Right atrium auricular region (tissue), 2 donors: ENCODE results near the gene MAGI2. TPM values are rescaled to one million over a fixed set of nuclear protein-coding genes. Genes with fewer than 3 reads are reported as not detected.

Experiments
- DNase-seq: peaks from one replicate; pipeline ENCODE4 v3.0.0-alpha.2; 2019; ENCODE audit warnings: low spot score
- H3K27ac ChIP-seq, 2 donors: fragments of 200-600 bp; sonication (generic); 1 replicate in 1 of 2; 2 replicates in 1 of 2; pipeline ENCODE4 v1.5.1; 2016 to 2019
- H3K27me3 ChIP-seq, 2 donors: fragments of 200-600 bp; sonication (generic); one replicate each; pipeline versions ENCODE4 v1.5.1 to v1.6.0; 2017 to 2019
- H3K36me3 ChIP-seq: fragments of 200-600 bp; sonication (generic); one replicate; pipeline ENCODE4 v1.5.1; 2016
- H3K4me1 ChIP-seq, 2 donors: fragments of 200-600 bp; sonication (generic); one replicate each; pipeline versions ENCODE4 v1.5.1 to v1.6.0; 2017 to 2019
- H3K4me3 ChIP-seq, 2 donors: fragments of 200-600 bp; sonication (generic); 1 replicate in 1 of 2; 2 replicates in 1 of 2; pipeline ENCODE4 v1.5.1; 2017 to 2019; ENCODE audit warnings: mild to moderate bottlenecking in 1 of 2, moderate library complexity in 1 of 2
- H3K9me3 ChIP-seq, 2 donors: fragments of 200-600 bp; sonication (generic); one replicate each; pipeline ENCODE4 v1.5.1; 2019
- total RNA-seq, 2 donors: library from RNA; depleted of rRNA; stranded (reverse); fragments of >200 nt; gene quantifications; one replicate each; pipeline ENCODE4 v1.1.0, GENCODE V29; 2016
- TF ChIP-seq, protein P1 (sequence below), 2 donors: fragments of 200-600 bp; sonication (generic); IDR thresholded peaks; one replicate each; pipeline ENCODE4 v1.5.1; 2019; ENCODE audit warnings: antibody characterized with exemption in 2 of 2

Gene MAGI2
- total RNA-seq, 2 donors from 2014 or later, result 5.9 to 6.0 TPM

DNA sequence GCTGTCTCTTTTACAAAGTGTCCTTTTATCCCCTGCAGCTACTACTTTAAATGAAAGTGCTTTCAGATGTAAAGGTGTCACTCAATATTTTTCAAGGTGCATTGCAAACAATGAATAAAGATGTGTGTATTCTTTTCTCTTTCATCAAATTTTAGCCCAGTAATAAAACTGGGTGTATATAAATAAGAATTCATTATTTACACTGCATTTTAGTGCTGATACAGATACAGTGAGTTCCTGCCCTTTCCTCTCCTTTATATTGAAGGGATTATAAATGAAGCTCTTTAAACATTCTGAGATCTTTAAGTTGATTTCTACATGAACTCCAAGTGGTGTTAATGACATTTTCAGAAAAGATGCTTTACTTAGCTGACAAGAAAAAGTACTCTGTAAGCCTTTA lies 1137.4 kb downstream of the MAGI2 start:
- Histone ChIP-seq H3K36me3 (no peaks in the 10 kb centered on the region), H3K4me3 (no peak overlapping the region), H3K27me3 (no peaks in the 10 kb centered on the region), H3K27ac (no peak overlapping the region), H3K4me1 (no peaks in the 10 kb centered on the region), H3K9me3 (no peaks in the 10 kb centered on the region)
- no peak for DNase-seq
- TF ChIP-seq, protein P1, sequence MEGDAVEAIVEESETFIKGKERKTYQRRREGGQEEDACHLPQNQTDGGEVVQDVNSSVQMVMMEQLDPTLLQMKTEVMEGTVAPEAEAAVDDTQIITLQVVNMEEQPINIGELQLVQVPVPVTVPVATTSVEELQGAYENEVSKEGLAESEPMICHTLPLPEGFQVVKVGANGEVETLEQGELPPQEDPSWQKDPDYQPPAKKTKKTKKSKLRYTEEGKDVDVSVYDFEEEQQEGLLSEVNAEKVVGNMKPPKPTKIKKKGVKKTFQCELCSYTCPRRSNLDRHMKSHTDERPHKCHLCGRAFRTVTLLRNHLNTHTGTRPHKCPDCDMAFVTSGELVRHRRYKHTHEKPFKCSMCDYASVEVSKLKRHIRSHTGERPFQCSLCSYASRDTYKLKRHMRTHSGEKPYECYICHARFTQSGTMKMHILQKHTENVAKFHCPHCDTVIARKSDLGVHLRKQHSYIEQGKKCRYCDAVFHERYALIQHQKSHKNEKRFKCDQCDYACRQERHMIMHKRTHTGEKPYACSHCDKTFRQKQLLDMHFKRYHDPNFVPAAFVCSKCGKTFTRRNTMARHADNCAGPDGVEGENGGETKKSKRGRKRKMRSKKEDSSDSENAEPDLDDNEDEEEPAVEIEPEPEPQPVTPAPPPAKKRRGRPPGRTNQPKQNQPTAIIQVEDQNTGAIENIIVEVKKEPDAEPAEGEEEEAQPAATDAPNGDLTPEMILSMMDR (IDR thresholded peaks at IDR 0.05), result no peak

DNA sequence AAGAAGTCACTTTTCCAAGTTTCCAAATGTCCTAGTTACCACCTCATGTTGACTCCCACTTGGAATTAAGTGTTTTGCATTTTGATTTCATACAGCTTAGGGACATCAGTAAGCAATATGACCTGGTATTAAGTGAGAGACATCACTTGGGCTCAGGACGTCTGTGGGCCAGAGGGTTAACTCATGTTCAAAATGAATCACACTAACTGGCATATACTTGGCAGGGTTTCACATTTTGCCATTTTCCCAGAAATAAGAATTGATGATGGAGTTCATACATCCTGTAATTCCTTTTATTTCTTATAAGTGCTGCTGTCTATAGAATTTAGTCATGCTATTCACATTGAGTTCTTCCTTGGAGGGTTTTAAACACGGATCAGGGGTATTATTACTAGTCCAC lies 1138.3 kb downstream of the MAGI2 start:
- Histone ChIP-seq H3K4me1 (no peaks in the 10 kb centered on the region), H3K9me3 (no peaks in the 10 kb centered on the region), H3K36me3 (no peaks in the 10 kb centered on the region), H3K27ac (no peak overlapping the region), H3K27me3 (no peaks in the 10 kb centered on the region), H3K4me3 (no peak overlapping the region)
- TF ChIP-seq, protein P1 (IDR thresholded peaks at IDR 0.05), result no peak
- DNase-seq, result no peak

DNA sequence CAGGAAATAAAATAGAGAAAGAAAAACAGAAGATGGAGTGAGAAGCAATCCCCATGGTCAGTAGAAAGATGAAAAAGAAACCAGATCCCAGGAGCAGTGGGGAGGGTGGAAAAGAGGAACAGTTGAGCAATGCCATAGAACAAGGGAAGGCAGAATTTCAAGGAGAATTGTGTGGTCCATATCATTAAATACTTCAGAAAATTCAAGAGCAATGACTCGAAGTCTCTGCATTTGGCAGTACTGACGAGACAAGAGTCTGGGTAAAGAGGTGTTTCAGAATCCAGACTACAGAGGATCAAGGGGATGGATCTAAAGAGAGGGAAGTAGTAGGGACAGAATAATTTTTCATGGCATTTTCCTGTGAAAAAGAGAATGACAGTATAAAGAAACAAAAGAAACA lies 1142.3 kb downstream of the MAGI2 start:
- Histone ChIP-seq H3K27me3 (no peaks in the 10 kb centered on the region), H3K4me3 (no peak overlapping the region), H3K27ac (no peak overlapping the region), H3K4me1 (no peaks in the 10 kb centered on the region), H3K9me3 (no peaks in the 10 kb centered on the region), H3K36me3 (no peaks in the 10 kb centered on the region)
- DNase-seq, result no peak
- TF ChIP-seq, protein P1 (IDR thresholded peaks at IDR 0.05), result no peak

DNA sequence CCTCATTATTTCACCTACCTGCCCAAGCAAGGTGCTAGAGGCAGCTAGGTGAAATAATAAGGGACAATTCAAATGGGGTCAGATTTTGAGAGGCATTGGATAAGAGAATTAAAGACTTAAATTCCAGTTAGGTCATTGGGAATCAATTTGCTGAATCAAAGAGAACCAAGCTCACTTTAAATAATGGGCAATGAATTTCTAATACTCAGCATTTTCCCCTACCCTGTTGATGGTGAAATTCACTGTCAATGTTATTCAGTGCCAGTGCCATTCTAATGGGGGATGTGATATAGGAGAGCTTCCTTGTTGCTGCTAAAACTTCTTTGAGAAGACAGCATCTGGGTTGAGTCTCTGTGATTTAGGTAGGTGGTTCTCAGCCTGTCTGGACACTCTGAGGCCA lies 1145.6 kb downstream of the MAGI2 start:
- Histone ChIP-seq H3K27me3 (no peaks in the 10 kb centered on the region), H3K36me3 (no peaks in the 10 kb centered on the region), H3K9me3 (no peaks in the 10 kb centered on the region), H3K4me1 (no peaks in the 10 kb centered on the region), H3K27ac (no peak overlapping the region), H3K4me3 (no peak overlapping the region)
- DNase-seq, result no peak
- TF ChIP-seq, protein P1 (IDR thresholded peaks at IDR 0.05), result no peak

DNA sequence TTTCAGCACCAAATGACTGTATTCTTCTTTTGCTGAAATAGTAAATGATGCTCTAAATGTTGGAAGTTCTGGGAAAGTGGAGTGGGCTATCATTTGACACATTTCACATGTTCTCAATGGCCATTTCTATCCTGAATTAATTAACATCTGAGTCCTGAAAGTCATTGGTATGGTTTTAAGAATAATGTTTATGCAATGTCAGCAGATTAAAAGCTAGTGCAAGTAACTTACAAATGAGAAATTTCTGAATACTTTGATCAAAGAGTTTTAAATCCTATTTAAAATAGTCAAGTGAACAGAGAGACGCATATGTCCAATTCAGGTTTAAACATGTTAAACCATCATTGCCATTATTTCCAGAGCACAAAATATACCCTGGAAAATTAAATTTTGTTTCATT lies 1146.8 kb downstream of the MAGI2 start:
- TF ChIP-seq, protein P1 (IDR thresholded peaks at IDR 0.05), result no peak
- Histone ChIP-seq H3K27ac (no peak overlapping the region), H3K9me3 (no peaks in the 10 kb centered on the region), H3K36me3 (no peaks in the 10 kb centered on the region), H3K27me3 (no peaks in the 10 kb centered on the region), H3K4me1 (no peaks in the 10 kb centered on the region), H3K4me3 (no peak overlapping the region)
- DNase-seq, result no peak

DNA sequence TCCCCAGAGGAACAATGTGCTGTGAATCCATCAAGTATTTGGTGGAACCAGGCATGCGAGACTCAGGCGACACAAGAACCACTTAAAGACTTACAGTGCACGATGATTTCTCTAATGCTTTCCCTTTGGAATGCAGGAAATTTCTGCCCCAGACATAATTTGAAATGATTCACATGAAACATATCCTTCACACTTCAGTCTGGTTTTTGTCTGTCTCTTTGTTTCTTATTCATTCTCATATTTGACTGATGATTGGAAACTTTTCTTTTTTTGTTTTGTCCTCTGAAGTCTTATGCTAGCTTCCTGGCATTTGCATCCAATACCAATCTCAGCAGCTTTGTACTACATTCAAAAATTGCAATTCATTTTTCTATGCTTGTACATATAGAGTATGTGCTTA lies 1152.1 kb downstream of the MAGI2 start:
- H3K4me1 ChIP-seq, result no peaks in the 10 kb centered on the region
- H3K36me3 ChIP-seq, result no peaks in the 10 kb centered on the region
- no peak for DNase-seq
- H3K27me3 ChIP-seq, result no peaks in the 10 kb centered on the region
- no peaks in the 10 kb centered on the region for H3K9me3 ChIP-seq
- H3K27ac ChIP-seq, result no peak overlapping the region
- H3K4me3 ChIP-seq, result no peak overlapping the region
- TF ChIP-seq, protein P1 (IDR thresholded peaks at IDR 0.05), result no peak
